GM19025 (cell line): ENCODE measurements around the gene CCL4.

ENCODE experiments used
- ATAC-seq: cut with Tn5 transposase; IDR thresholded peaks from one replicate; pipeline ENCODE4 v1.9.1; 2021; ENCODE audit warnings: mild to moderate bottlenecking, low read depth, moderate library complexity; ENCODE audit not compliant: unreplicated experiment

The CCL4 gene

GRCh38 chr17:36136439-36136838 lies 32.8 kb downstream of the CCL4 start:
- no peak for ATAC-seq

GRCh38 chr17:36142235-36142634 lies 38.6 kb downstream of the CCL4 start:
- ATAC-seq = no peak

- no peak for ATAC-seq
Observed at GRCh38 chr17:36142806-36143205, 39.2 kb downstream of the CCL4 start.

GRCh38 chr17:36144014-36144413 lies 40.4 kb downstream of the CCL4 start:
- ATAC-seq = no peak

GRCh38 chr17:36144981-36145729 lies 41.5 kb downstream of the CCL4 start:
- ATAC-seq = no peak

- ATAC-seq = no peak
Observed at GRCh38 chr17:36147601-36148000, 44.0 kb downstream of the CCL4 start.

- no peak for ATAC-seq
Observed at GRCh38 chr17:36148559-36149295, 45.1 kb downstream of the CCL4 start.

GRCh38 chr17:36149296-36149820 lies 45.7 kb downstream of the CCL4 start:
- no peak for ATAC-seq

GRCh38 chr17:36151891-36152638 lies 48.4 kb downstream of the CCL4 start:
- ATAC-seq = no peak

- ATAC-seq = no peak
Observed at GRCh38 chr17:36152639-36153120, 49.1 kb downstream of the CCL4 start.

- ATAC-seq = no peak
Observed at GRCh38 chr17:36153895-36154610, 50.4 kb downstream of the CCL4 start.
